Measurements from ENCODE around the gene AAK1. TPM values are rescaled to one million over a fixed set of nuclear protein-coding genes. Genes with fewer than 3 reads are reported as not detected.

The AAK1 gene
- total RNA-seq, 1 experiment from 2014 or later, result 40.5 TPM

DNA sequence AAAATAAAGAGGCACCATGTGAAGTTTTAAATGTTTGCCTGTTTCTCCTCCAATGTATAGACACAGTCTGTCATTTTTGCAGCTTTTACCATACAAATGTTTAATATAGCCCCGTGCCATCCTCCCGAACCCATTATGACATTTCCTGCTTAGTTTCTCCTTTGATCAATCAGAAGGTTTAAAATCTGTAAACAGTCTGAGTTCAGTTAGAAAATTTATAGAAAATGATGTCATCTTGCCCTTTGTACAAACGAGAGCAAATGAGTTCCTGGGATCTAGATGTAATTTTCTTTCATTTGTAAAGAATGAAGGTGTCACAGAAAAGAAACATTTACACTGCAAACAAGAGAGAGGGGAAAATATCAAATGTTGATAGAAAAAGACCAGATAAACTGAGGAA is 143.6 kb downstream of the AAK1 start:
- Histone ChIP-seq H3K4me3 (ENCODE audit: low read depth, low read length, poor library complexity, severe bottlenecking) (no peak overlapping the region), H3K27ac (ENCODE audit: low read depth, low read length, poor library complexity, severe bottlenecking) (no peak overlapping the region), H3K36me3 (ENCODE audit: insufficient read depth, low read length, poor library complexity, severe bottlenecking) (no peaks in the 10 kb centered on the region), H3K27me3 (replicated peaks; ENCODE audit: insufficient read depth, low read depth, low read length, poor library complexity) (no peaks in the 10 kb centered on the region), H3K4me1 (ENCODE audit: insufficient read depth, low read length, poor library complexity, severe bottlenecking) (no peaks in the 10 kb centered on the region), H3K9me3 (ENCODE audit: low read depth, low read length, poor library complexity, severe bottlenecking) (no peaks in the 10 kb centered on the region)
- no peak for TF ChIP-seq EZH2 (IDR thresholded peaks at IDR 0.05; ENCODE audit: borderline replicate concordance, low read depth, low read length, poor library complexity, severe bottlenecking)
- no peak for TF ChIP-seq CTCF (conservative IDR thresholded peaks at IDR 0.05; ENCODE audit: low read depth, low read length)
- intact Hi-C loops (cut with micrococcal nuclease; ENCODE audit: unreplicated experiment), result no loop called here
- no TSS peak for BruUV-seq (replicated peaks)
- ChIA-PET CTCF (no interaction called here), POLR2A (ENCODE audit: low non-redundant PET) (no interaction called here)
- DNase-seq (ENCODE audit: low spot score), result no peak

- no peak for DNase-seq (ENCODE audit: low spot score)
- POLR2A ChIA-PET (ENCODE audit: low non-redundant PET), result no interaction called here
- Histone ChIP-seq H3K36me3 (ENCODE audit: insufficient read depth, low read length, poor library complexity, severe bottlenecking) (no peaks in the 10 kb centered on the region), H3K27me3 (replicated peaks; ENCODE audit: insufficient read depth, low read depth, low read length, poor library complexity) (no peaks in the 10 kb centered on the region), H3K9me3 (ENCODE audit: low read depth, low read length, poor library complexity, severe bottlenecking) (no peaks in the 10 kb centered on the region), H3K4me1 (ENCODE audit: insufficient read depth, low read length, poor library complexity, severe bottlenecking) (no peaks in the 10 kb centered on the region), H3K4me3 (ENCODE audit: low read depth, low read length, poor library complexity, severe bottlenecking) (no peak overlapping the region), H3K27ac (ENCODE audit: low read depth, low read length, poor library complexity, severe bottlenecking) (no peak overlapping the region)
- intact Hi-C loops (cut with micrococcal nuclease; ENCODE audit: unreplicated experiment), result no loop called here
- no peak for TF ChIP-seq CTCF (conservative IDR thresholded peaks at IDR 0.05; ENCODE audit: low read depth, low read length)
- no peak for TF ChIP-seq EZH2 (IDR thresholded peaks at IDR 0.05; ENCODE audit: borderline replicate concordance, low read depth, low read length, poor library complexity, severe bottlenecking)
- CTCF ChIA-PET, result no interaction called here
- no TSS peak for BruUV-seq (replicated peaks)
Measured at GRCh38 chr2:69499242-69499641, 144.3 kb downstream of the AAK1 start.

GRCh38 chr2:69495861-69496260 is 147.7 kb downstream of the AAK1 start:
- H3K27ac ChIP-seq (ENCODE audit: low read depth, low read length, poor library complexity, severe bottlenecking), result no peak overlapping the region
- H3K9me3 ChIP-seq (ENCODE audit: low read depth, low read length, poor library complexity, severe bottlenecking), result no peaks in the 10 kb centered on the region
- TF ChIP-seq CTCF (conservative IDR thresholded peaks at IDR 0.05; ENCODE audit: low read depth, low read length) (no peak), EZH2 (IDR thresholded peaks at IDR 0.05; ENCODE audit: borderline replicate concordance, low read depth, low read length, poor library complexity, severe bottlenecking) (no peak)
- no peaks in the 10 kb centered on the region for H3K4me1 ChIP-seq (ENCODE audit: insufficient read depth, low read length, poor library complexity, severe bottlenecking)
- DNase-seq (ENCODE audit: low spot score), result no peak
- no peaks in the 10 kb centered on the region for H3K27me3 ChIP-seq (replicated peaks; ENCODE audit: insufficient read depth, low read depth, low read length, poor library complexity)
- no peaks in the 10 kb centered on the region for H3K36me3 ChIP-seq (ENCODE audit: insufficient read depth, low read length, poor library complexity, severe bottlenecking)
- BruUV-seq (replicated peaks), result no TSS peak
- no peak overlapping the region for H3K4me3 ChIP-seq (ENCODE audit: low read depth, low read length, poor library complexity, severe bottlenecking)
- ChIA-PET POLR2A (ENCODE audit: low non-redundant PET) (no interaction called here), CTCF (no interaction called here)
- intact Hi-C loops (cut with micrococcal nuclease; ENCODE audit: unreplicated experiment), result no loop called here

Data from A673 (cell line).